CD4-positive, alpha-beta T cell treated with Interleukin-17A for 1 hour (primary cell): Measurements from ENCODE around the gene SATB1.

ENCODE experiments used
- DNase-seq: peaks from one replicate; pipeline ENCODE4 v3.0.0-alpha.2; 2020

Gene SATB1

DNA sequence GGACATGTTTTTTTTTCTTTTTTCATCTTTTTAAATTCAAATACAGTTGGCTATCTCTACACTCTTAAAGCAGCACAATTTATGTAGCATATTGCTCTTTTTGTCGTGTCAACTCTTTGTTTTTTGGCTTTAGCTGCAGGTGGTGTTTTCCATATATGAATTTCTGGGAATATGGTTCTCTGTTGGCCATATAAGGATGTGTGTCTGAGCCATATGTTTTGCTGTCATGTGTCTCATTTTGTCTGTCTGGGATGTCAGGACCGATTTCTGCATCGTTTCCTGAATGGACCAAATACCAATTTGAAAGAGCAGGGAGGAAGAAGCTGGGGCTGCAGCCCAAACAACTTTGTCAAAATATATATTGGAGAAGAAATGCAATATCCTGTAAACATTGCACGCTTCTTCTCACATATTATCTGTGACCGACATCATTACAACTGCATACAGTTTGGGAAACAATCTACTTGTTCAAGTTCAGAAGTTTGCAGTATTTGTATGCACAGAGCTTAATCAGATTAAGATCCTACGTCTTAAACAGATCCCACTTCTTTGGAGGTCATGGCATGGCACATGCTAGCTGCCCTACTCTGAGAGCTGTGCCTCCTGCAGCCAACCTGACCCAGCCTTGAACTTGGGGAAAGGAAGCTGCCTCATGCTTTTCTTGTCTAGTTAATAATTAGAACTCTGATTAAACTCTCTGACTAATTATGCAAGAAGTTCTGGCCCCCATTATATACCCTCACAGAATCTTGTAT lies 4.0 kb upstream of the SATB1 start:
- no peak for DNase-seq

DNA sequence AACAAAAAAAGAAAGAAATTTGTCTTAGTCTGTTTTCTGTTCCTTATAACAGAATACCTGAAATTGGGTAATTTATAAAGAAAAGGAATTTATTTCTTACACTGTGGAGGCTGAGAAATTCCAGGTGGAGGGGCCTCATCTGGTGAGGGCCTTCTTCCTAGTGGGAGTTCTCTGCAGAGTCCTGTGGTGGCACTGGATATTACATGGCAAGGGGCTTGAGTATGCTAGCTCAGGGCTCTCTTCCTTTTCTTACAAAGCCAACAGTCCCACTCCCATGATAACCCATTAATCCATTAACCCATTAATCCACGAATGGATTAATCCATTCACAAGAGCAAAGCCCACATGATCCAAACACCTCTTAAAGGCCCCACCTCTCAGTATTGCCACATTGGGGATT lies 2.9 kb upstream of the SATB1 start:
- DNase-seq = no peak

DNA sequence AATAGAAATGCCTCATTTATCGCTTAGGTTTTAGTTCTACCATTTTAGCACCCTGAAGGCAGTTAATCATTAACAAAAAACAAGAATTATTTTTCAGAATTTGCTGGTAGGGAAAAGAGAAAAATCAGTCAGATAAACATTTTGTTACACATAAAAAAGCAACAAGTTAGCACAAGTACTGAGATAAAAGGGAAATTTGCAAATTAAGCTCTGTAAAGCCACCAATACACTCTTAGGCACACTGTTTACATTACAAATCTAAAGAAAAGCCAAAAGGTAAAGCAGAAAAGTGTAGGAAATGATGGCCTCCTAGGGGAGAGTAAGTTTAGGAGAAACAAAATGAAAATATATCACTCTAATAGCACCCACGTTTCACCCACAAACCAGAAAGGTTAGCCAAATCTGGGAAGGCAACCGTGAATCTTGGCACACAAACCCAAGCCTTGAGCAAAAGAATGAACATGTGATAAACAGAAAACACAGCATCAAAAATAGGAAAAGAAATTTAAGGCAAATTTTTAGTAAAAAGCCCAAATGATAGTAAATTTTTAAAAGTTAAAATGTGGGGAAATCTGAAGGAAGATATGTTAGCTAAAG lies 1.6 kb upstream of the SATB1 start:
- DNase-seq = no peak

DNA sequence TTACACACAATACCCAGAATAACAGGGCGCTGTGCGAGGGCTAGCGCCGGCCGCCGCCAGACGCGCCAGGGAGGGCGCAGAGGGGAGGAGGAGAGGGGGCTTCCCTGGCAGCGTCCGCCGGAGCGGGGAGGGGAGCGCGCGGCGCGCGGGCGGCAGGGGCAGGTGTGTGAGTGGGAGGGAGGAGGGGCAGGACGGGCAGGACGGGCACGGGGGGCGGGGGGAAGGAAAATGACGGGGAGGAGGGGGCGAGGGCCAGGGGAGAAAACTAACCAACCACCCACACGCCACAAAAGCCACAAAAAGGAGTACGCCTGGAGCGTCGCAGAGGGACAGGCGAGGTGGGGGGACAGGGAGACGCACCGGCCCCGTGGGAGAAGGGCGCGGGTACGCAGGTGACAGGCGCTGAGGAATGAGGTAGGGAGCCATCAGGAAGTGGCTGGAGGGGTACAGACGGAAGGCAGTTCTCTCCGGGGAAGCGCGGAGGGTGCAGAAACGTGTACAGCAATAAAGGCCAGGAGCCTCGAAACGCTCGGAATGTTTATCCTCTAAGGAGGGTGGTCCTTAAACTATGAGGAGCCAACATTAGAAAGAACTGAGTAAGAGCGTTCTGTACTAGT lies 610 bp upstream of the SATB1 start:
- DNase-seq = peak; percentile 81

DNA sequence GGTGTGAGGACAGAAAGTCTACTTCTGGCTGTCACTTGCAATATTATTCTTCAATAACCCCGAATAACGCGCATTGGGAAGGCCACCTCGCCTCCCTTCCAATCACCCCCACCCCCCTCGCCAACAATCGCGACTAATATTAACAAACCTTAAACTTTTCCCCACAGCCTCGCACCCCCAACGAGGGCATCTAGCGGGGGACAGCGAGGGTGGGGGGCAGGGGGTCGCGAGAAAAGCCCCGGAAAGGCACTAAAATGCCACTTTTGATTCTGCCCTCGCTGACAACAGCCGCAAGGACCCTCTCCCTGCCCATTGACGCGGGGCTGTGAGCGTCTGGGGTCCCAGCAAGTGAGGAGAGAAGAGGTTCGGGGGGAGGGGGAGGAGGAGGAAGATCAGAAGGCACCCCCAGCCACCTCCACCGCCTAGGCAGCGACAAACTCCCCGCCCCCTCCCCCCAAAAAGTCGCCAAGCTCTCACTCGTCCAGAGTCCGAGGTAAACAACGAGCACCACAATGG lies 868 bp downstream of the SATB1 start:
- no peak for DNase-seq

DNA sequence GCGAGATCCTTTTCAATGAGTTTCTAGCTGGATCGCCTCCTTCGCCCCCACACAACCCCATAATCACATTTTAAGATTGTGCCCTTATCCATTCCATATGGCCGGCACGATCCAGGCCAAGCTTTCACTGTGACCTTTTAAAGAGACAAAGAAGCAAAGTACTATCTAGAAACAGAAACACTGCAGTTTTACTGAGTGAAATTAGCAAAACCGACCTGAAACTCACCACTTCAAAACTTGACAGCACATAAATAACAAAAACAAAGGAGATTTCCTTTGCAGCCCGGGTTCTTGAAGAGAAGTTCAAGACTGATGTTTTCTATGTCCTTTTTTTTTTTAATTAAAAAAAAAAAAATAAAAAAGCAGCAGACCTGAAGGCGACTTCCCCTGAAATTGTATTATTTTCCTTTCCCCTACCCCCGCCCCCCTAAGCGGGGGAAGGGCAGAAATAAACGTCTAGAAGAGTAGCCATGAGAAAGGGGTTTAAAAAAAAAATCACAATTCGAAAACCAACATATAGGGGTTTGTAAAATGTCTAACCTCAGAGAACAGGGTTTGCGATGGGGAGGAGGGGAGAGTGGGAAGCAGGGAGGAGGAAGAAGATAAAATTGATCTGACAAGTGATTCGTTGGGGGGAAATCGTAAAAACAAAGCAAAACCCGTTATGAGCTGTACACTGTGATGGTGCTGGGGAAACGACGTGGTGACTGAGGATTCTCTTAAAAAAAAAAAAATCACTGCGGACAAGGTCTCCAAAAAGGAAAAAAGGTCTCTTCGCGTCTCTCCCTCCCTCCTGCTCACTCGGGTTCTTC lies 1.5 kb downstream of the SATB1 start:
- DNase-seq = peak; percentile 55

DNA sequence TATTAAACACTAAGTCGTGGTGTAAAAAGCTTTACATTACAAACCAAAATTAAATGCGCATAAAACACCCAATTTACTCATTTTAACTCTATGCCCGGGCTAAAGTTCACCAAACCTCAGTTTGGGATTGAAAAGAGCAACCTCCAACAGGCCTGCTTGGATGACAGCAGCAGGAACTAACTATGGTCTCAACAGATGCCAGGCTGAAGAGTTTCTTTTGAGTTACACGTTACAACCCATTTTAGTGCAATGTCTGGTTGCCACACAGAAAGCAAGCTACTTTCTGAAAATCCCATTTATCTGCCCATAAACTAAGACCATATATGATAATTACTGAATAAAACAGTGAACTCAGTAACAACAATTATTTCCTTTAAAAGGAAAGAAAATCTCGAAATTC lies 2.2 kb downstream of the SATB1 start:
- DNase-seq = no peak

DNA sequence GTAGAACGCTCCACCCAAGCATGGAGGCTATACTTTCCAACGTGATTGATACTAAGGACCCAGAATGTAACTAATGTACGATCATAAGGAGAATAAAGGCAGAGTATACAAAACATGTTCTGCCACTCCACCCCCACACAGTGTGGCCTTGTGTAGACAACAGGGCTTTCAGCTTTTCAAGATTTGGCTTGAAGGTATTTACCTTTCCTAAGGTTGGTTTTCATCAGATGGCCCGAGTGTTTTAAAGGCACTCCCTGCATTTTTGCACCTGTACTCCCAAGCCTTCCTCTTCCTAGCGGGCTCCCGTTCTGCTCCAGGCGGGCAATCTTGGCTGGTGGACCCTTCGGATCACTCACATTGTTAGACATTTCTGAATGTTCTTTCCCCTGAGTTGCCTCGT lies 4.6 kb downstream of the SATB1 start:
- DNase-seq = no peak

DNA sequence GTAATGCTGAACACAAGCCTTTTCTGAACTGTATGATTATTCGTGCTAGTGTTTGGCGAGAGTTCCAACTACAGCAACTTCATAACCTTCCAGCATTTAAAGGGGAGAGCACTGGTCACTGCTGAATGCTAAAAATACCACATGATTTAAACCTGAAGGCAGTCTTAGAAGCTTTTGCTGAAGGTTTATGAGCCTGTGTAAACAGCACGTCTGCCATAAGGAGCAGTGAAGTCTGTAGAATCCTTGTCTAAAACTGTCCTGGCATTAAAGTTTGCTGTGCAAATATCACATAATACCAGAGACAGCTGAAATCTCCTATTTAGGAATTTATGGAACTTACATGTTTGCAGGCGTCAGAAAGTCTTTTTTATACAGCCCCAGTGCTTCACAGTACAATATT lies 5.9 kb downstream of the SATB1 start:
- no peak for DNase-seq

DNA sequence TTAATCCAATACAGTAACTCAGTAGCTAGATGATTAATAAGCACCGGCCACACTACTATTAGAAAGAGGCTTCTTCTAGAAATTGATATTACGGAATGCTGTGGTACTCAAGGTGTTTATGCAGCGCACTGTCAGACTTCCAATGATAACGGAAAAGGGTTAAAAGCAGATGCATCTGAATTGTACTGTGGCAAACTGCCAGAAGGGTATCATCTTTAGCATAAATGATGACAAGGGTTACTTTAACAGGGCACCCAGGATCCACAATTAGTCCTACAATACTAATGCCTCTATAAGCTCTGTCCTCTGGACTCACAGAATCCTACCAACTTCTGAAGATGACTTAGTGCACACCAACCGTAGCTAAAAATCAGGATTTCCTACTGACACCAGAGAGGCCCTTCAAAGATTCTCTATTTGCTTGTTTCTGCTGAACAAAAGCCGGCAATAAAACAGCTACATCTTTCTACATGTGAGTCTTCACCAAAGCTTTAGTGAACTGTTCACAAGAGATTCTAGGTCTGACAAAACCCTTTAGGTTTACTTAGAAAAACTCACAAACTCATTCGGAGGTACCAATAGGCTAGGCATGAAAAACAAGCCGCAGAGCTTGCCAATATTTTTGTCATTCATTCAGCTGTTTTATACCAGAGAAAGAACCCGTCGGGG lies 7.1 kb downstream of the SATB1 start:
- no peak for DNase-seq

DNA sequence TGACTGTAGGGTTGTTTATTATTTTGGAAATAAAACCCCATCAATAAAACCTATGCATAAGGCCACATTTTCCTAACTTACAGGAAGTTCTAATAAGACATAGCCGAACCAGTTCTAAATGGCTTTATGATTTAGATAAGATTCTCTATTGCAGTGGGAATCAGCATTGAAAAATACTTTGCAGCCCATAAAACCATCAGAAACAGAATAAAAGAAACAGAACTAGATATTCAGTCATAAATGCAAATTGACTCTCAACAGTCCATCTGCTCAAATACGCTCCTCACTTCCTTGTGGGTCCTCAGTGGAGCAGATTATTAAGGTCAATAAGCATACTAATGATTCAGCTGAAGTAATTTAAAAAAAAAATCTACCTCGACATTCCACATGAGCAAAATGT lies 8.8 kb downstream of the SATB1 start:
- no peak for DNase-seq

DNA sequence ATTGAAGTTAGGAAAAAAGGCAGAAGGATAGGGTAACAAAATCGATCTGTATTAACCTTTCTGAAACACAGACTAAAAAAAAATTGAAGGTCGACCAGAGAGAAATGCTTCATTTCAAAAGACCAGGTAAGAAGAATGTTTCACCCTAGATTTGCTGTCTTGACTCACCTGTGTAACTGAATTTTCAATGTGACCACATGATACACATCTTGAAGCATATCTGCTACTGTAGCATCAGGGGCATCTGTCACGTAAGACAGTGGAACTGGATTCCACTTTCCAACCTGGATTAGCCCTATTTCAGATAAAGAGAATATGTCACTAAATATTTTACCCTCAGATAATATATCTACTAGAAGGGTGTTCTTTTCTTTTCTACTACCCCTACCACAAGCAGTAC lies 9.3 kb downstream of the SATB1 start:
- no peak for DNase-seq

DNA sequence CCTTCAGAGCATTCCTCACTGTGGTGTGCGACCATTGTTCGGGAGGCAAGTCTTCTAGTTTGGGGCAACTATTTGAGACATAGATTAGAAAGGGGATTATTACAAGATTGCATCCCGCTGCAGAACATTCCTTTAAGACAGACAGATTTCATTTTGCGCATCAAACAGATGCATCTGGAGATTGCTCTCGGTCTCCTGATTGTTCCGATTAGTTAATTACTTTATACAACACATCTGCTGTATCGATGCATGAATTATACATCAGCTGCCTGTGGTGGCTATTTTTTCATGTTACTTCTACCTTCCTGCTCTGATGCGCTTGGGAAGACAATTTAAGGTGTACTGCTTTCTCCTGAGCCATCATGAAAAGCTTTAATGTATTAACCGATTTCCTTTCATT lies 10.0 kb downstream of the SATB1 start:
- DNase-seq = no peak

DNA sequence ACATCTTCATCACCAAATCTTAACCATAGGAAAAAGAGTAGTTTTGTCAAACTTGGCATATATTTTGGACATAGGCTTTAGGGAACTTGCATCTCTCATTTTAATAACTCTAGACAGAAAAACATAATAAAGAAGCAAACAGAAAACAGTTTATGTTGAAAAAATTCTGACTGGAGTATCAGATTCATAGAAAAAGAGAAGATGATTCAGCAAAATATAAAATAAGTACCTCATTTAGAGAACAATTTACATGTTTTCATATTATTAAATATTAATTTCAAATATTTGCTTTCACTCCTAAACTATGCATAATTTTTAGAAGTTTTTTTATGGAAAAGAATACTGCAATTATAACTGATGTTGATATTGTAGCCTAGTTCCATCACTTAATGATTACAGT lies 12.5 kb downstream of the SATB1 start:
- no peak for DNase-seq

DNA sequence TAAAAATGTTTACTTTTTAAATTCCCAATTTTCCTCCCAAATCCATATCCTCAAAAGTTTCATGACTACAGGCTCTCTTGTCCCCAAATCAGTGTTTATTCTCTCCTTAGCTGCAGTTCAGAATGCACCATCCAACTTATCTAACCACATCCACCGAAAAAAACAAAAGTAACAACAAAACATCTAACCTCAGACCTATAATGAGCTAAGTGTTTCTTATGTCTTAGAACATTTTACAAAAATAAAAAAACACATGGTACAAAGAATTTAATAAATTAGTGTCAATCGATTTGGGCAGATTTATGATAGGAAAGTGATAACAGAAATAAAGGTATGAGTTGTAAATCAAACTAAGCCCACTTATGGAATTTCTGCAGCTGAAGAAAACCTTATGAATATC lies 13.6 kb downstream of the SATB1 start:
- DNase-seq = peak; percentile 33

DNA sequence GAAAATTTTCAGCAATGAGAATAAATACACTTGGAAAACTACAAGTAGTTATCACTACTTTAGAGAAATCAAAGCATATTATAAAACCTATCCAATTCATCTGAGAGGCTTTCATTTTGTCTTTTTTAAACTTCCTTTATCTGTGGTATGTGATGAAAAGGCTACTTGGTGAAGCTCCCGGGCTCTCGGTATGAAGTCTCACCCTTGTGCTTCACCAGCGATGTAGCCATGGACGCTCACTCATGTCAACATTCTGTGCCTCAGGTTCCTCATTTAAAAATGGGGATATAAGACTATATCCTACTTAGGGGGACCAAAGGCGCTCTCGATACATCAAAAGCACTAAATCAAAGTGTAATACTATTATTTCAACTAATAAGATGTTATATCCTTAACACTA lies 14.9 kb downstream of the SATB1 start:
- DNase-seq = no peak

DNA sequence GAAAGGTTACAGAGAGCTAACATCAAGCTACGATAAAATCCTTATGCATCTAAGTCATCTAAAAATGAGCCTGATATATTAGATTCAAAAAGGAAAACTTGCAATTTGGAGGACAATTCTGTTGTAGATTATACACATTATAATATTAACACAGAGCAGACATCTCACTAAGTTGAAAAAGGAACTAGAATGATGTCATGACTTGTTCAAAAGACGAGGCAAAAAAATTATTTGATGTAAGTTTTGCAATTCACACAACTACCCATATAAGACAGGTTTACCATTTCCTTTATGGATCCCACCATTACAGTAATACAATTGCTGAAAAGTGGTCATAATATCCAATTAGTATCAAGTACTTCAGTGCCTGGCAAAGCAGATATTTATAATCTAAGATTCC lies 15.9 kb downstream of the SATB1 start:
- no peak for DNase-seq

DNA sequence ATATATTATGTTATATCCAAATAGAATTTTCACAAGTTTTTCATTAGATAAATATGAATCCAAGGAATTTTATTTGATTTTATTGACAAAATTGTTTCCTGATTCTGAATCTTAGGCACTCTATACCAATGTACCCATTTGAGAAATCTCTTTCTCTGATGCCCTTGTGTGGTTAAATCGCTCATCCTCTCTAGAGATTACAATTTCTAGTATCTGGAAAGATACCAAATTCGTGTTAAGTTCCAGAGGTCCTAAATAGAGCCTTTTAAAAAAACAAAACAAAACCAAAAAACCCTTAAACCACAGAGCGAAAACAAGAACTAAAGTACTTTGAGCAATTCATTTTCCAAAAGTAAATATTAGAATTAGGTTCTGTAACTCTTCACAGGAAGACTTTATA lies 20.0 kb downstream of the SATB1 start:
- no peak for DNase-seq

DNA sequence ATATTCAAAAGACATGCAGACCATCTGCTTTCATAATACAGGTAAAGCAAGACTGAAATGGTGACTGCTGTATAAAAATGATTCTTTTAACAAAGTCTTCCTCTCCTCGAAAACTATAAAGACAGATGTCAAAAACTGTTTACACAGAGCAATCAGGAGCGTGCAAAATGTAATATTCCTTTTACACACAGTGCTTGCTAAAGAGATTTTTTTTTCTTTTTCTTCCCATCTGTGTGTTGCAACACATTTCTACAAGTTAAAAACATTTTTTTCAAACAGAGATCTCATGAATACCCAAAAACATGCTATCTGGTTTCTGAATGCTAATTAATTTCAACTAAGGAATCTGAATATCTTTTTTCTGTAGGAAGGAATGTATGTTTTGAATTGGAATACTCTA lies 22.1 kb downstream of the SATB1 start:
- no peak for DNase-seq

DNA sequence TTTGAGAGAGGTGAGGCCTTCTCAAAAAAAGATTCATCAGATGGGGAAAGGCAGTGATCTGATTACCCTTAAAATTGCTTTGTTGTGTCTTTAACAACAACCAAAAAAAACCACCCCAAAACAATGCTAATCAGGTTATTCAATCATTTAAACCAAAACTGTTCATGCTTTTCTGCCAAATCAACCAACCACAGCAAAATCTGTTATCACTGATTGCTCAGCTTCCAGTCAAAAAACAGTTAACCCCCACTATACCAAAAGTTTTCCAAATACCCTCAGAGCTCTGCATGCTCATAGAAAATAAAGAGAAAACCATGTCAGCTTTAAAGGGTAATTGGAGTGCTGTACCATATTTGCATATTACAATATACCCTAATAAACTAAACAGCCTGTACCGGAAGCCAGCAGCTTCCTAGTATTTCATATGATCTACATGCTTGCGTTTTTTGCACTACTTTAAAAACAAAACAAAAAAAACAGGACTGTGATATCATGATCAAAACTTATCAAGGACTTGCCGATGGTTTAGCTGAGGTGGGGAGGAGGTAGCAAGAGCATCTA lies 22.8 kb downstream of the SATB1 start:
- peak; percentile 27 for DNase-seq

DNA sequence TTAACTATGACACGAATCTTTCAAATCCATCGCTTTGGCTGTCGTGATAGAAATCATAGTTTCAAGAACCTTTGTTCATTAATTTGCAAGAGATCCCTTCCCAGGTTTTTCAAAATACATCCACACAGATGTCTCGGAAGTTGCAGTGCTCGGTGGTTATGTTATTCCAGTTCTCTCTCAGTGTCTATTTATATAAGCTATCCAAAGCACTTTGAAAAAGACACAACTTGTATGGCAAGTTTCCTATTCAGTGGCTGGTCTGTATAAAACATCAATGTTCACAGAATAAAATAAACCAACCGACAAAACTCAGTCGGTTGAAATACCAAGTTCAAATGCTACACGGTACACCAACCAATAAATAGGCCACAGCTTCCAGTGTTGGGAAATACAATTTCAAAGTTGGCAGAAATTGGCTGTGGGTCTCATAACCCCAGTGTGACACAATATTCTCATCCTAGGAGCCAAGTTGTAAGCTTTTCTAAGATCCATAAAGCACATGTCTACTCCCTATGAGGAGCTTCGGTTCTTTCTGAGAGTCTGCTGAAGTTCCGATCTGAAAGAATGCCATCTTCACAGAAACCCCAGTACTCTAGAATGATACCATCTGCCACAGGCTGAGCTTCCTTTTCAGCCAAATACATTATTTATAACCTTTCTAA lies 23.7 kb downstream of the SATB1 start:
- no peak for DNase-seq

DNA sequence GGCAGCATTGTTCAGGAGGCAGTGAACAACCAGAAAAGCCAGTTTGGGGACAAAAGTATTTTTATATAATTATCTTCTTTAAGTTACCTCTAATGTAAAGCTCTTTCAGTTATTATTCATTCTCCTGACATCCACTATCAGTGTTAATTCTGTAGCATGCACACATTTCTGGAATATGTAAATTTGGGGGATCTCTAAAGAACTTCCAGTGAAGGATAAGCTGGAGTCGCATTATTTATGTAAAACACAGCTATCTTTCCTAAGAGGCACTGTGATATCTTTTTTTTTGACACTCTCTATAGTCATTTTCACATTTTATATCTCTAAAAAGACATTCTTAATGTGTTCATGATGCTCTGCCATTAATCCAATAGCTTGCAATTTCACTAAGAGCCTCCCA lies 26.7 kb downstream of the SATB1 start:
- no peak for DNase-seq
